GM20000 (cell line): Measurements from ENCODE around the gene SLC25A26.
A peak's percentile ranks its signal among the peaks of the same experiment; 100 is the strongest.

Experiments
- DNase-seq: peaks from one replicate; pipeline ENCODE4 v3.0.0; 2012; ENCODE audit warnings: low spot score
- CTCF ChIP-seq: IDR thresholded peaks from 2 replicates; pipeline ENCODE4 v1.5.1; 2012; ENCODE audit warnings: mild to moderate bottlenecking, control low read depth; ENCODE audit errors: extremely low read depth, missing control alignments

Gene SLC25A26

GRCh38 chr3:66385066-66385465, 164.3 kb downstream of the SLC25A26 start:
- TF ChIP-seq CTCF = no peak
- no peak for DNase-seq

GRCh38 chr3:66386011-66386924, 165.5 kb downstream of the SLC25A26 start:
- no peak for TF ChIP-seq CTCF
- peak; percentile 71 for DNase-seq

GRCh38 chr3:66386925-66387650, 166.3 kb downstream of the SLC25A26 start:
- TF ChIP-seq CTCF = no peak
- DNase-seq = peak; percentile 61

GRCh38 chr3:66390013-66390412, 169.2 kb downstream of the SLC25A26 start:
- no peak for TF ChIP-seq CTCF
- DNase-seq = no peak

GRCh38 chr3:66392512-66392911, 171.7 kb downstream of the SLC25A26 start:
- DNase-seq = no peak
- TF ChIP-seq CTCF = no peak

- no peak for DNase-seq
- no peak for TF ChIP-seq CTCF
Measured at GRCh38 chr3:66392966-66393332, 172.1 kb downstream of the SLC25A26 start.
